ENCODE data around the gene P3H2.

The P3H2 gene

DNA sequence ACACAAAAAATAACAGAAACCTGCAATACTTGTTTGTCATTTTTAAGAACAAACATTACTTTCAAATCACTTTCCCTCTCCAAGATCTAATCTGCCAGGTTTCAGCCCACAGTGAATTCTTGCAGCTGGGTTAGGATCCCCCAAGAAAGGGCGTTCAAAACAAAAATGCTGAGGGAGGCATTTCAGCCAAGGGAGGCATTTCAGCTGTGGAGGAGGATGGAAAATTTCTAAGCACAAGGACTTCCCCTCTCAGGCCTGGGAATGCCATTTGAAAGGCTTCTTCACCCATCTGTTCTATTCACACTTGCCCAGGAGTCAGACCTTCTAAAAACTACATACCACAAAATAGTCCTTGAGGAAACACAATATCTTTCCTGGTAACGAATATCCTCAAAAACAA lies 69.1 kb downstream of the P3H2 start:
- DNase-seq, result no peak

DNA sequence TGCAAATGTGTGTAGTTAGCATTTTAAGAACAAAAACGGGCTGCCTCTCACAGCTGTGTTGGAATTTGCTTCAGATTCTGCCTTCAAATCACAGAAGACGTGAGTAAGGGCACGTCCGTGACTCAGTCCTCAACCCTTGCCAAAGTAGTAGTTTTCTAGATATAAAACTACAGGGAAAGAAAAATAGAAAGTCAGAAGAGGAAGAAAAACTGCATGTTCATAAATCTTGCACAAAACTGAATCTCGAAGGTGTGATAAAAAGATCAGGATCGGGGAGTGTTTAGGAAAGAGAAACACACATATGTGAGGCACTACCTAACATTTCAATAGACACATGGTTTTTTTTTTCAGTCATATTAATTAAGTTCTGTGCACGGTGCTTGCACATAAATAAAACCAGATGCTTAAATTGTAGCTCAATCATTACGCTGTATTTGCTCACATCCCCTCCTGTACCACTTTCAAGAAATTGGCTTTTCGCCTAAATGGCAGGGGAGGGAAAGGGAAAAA lies 71.7 kb downstream of the P3H2 start:
- DNase-seq, result no peak

DNA sequence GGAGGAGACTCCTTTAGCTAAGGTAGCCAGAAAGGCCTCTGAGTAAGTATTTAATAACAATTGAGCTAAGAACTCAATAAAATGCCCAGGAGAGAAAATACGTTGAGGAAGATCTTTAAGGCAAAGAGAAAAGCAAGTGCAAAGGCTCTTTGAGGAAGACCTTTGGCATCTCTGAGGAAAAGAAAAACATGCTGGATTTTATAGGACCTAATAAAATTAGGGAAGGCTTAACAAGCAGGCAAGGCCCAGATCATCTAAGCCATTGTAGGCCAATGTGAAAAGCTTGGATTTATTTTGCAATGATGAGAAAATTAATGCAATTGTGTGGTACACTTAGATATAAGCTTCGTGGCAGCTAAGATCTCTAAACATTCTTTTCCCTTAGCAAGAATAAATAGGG lies 75.7 kb downstream of the P3H2 start:
- DNase-seq, result no peak

DNA sequence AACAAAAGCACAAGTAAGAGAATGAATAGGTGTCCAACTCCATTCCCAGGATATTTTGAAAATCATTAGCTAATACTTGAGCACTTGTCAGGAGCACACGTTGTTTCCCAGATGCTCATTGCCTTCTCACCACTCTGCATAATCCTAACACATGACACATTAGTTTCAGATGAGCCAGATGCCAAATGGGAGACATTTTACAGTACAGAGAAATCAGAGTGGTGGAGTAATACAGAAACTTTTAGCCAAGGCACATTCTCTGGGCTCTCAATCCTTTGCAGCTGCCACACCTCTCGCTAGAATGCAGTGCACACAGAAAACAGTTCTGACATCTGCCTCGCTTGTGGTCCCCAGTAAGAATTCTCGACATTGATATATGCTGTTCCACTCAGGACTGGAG lies 76.6 kb downstream of the P3H2 start:
- DNase-seq, result no peak

DNA sequence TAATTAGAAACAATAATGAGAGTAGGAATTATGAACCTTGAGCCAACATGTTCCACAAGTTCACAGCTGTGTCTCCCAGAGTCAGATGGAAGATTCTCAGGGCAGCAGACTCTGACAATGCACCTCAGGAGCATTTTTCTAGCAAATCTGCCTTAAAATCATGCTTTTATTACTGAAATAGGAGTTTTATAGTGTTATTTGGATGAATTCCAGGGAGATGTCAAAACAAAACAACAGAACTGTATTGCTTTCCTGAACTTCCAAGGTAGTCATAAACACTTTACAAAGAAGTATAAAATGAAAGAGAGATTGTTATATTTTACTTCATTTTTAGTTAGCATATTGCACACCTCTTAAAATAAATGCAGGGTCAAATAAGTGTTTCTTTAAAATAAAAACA lies 77.0 kb downstream of the P3H2 start:
- DNase-seq, result no peak

DNA sequence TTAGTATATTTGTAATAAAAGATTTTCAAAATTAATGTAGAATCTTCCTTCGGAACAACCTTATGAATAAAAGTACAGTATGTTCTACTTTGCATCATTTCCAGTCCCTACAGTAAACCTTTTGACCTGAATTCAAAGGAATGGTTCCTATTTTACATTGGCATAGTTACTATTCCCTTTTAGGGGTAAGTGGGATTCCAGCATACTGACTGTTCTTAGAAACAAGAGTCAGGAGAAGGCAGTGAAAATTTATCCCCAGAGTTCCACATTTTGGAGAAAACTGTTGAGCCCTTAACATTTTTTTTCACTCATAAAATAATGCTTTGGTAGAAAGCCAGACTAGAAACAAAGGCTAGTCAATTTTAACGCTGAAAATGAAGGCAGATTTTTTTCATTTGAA lies 78.1 kb downstream of the P3H2 start:
- no peak for DNase-seq

DNA sequence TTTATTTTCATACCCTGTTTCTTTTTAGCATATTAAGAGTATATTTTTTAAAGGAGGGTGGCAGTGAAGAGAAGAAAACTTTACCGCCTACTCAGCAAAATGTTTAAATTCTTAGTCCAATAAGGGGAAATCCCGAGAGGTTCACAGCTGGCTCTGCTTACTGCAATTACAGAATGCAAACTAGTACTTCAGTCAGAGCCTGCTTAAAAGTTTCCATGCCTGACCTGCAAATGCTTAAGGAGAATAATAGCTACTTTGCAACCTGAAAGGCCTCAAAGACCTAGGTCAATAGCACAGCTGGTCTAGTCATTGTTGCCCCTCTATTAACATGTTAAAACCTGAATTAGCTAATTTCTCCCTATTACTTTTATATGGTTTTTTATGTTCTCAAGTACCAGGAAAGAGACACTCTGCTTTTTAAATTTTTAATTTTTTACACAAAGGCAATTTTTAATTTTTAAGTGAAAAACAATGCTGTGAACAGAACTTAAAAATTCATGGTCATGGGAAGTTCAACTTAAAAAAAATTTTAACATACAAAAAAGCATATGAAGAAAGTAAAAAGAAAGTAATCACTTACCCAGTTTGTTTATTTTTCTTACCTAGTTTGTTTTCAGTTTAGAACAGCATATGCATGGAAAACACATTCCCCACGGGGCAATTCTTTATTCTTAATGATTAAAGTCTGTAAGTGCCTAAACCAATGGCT lies 79.2 kb downstream of the P3H2 start:
- DNase-seq, result no peak

DNA sequence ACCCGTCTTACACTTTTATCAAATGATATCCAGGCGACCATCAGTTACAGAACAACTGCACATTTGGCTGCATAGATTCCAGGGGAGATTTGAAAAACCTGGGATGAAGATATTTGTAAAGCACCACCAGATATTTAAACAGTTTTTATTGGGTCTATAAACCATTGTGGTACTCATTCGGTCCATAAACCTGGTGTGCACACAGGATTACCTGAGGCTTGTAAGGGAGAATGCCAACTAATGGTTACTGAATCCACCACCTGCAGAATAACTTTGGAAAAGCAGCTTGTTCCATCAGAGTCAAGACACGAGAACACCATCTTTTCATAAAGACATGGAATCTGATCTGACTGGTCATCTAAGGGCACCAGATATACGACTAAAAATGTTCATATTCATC lies 80.6 kb downstream of the P3H2 start:
- no peak for DNase-seq

DNA sequence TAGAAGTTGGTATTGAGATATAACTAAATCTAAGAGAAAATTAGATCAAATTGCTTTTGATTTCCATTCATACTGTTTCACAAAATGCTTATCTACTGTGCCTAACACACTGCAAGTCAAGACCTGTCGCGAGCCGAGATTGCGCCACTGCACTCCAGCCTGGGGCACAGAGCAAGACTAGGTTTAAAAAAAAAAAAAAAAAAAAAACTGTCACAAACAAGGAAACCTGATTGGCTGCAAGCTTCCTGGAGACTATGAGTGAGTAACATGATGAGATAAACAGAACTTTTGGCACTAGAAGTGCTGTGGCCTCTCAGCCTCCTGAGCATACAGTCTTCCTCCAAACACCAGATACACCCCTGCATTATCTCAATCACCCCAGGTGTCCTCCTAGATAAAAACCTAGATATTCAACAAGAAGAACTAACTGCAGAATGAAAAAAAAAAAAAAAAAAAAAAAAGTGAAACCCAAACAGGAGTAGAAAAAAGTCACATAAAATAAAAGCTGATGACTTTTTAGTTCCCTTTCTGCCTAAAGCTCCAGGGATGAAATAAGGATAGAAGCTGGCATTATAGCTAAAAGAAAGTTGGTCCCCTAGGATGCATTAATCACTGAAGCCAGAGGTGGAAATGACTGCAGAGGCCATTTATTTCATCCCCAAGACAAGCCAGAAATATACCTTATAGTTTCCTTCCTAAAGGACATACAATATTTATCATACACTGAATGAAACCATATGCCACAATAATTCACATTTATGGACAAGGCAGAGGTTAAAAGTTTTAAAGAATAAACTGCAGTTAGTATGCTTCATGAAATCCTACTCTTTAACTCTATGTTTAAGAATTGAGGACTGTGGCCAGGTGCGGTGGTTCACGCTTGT lies 82.4 kb downstream of the P3H2 start:
- no peak for DNase-seq

DNA sequence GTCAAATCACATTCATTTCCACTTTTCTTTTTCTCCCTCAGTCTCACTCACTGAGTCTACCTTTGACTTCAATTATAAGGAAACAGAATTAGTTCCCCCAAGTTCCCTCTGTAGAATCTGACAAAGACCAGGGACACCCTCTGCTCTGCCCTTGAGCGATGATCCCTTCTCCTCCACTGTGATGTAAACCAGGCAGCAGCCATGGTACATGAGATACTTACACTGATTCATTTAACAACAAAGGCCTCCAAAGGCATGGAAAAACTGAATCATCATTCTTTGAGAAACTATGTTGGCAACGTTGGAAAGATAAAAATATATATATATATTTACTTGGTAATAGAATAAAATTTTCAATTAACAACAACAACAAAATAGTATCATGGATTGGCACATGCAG lies 84.1 kb downstream of the P3H2 start:
- DNase-seq, result no peak

DNA sequence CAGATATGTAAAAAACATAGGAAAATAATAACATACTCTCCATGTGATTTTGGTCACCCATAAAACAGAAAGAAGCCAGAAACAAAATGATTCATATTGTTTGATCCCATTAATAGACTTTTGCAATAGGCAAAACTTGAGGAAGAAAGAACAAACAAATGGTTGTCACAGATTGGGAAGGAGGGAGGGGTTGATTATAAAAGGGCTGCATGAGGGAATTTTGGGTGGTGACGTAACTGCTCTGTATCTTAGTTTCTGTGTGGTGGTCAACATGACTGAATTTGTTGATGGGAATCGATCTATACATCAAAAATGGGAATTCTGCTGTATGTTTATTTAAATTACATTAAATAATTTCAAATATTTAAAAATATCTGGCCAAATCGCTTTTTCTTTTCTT lies 86.3 kb downstream of the P3H2 start:
- DNase-seq, result no peak

DNA sequence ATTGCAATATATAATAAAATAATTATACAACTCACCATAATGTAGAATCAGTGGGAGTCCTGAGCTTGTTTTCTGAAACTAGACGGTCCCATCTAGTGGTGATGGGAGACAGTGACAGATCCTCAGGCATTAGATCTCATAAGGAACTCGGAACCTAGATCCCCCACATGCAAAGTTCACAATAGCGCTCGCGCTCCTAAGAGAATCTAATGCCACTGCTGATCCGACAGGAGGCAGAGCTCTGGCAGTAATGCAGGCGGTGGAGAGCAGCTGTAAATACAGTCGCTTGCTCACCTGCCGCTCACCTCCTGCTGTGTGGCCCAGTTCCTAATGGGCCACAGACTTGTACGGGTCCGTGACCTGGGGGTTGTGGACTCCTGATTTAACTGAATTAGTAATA lies 87.8 kb downstream of the P3H2 start:
- DNase-seq, result no peak

DNA sequence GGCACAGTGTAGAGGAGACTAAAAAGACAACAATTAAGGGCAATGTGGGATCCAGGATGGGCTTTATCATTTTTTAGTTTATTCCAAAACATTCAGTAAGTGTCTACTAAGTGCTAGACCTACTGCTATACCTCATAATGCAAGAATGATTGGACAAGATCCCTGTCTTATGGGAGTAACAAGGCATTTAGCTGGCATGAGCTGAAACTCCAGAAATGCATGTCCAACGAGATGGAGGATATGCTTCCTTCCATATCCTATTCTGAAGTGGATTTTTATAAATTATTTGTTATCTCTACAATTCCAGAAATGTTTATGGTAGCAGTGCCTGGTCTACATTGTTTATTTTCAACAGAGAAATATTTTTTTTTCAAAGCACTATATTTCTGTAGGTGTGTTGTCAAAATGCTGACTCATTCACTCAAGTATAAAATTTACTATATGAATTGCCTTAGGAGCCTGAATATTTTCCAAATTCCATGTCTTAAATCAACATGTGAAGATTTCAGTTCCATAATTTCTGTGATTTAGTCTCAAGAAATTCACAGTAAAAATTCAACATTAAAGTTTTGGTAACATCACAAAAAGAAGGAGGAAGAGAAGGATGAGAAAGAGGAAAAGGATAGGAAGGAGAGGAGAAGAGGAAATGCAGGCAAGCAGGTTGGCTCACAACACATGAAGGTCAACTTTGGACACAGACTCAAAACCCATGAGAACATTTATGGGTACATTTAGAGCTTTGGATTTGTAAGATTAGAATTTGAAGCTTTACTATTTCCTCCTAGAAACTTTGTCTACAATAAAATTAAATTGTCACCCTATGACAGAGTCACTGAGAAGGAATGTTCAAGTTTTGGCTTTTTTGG lies 88.6 kb downstream of the P3H2 start:
- no peak for DNase-seq

DNA sequence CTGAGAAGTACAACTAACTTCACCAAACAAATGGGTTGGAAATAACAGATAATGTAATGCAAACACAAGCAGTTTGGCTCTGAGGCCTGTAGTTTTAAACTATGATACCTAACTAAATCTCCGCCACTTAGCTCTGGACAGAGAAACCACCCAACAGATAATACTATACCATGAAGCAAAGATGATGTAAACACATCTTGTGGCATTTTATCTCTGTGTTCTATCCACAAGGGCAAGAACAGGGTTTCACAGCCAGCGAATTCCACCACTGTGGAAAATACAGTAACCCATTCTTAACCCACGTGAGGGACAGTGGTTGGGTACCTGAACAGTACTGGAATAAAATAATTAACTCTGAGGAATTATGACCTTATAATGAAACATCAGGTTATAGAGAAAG lies 93.6 kb downstream of the P3H2 start:
- no peak for DNase-seq

DNA sequence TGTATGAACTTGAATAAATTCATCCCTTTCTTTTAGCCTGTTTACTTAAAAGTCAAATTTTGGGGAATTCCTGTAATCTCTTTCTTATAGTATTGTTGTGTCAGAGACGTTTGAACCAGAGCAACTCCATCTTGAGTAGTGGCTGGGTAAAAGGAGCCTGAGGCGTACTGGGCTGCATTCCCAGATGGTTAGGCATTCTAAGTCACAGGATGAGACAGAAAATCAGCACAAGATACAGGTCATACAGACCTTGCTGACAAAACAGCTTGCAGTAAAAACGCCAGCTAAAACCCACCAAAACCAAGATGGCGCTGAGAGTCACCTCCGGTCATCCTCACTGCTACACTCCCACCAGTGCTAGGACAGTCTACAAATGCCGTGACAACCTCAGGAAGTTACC lies 94.5 kb downstream of the P3H2 start:
- DNase-seq, result no peak

DNA sequence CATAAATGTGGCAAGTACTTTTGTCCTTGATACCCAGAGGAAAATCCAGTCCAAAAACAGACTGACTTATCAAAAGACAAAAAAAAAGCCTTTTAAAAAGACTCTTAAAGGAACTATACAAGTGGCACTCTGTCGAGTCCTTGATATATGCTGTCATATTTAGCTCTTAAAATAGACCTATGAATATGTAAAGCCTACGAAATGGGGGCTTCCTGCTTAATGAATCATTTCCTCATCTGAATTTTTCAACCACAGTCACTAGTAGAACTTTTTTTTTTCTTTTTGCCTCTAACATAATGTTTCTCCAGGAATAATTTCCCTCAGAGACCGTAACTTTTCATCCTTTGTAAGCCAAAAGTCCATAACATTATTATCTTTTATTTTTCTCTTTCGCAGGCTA lies 95.8 kb downstream of the P3H2 start:
- DNase-seq, result no peak

DNA sequence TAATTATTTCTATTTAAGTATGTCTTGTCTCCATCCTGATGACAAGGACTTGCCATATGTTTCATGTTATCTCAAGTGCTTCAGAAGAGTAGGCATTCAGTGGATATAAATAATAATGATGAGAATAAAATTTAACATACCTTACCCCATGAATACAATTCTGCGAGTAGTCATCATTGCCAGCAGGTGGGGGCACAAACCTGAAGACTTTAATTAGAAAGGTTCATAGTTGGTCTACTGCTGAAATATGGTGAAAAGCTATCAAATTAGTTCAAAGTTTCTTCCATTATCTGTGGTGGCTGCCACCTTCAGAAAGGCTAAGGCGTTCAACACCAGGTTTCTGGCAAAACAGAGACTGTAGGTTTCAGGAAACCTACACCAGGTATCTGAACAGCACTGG lies 100.9 kb downstream of the P3H2 start:
- no peak for DNase-seq

DNA sequence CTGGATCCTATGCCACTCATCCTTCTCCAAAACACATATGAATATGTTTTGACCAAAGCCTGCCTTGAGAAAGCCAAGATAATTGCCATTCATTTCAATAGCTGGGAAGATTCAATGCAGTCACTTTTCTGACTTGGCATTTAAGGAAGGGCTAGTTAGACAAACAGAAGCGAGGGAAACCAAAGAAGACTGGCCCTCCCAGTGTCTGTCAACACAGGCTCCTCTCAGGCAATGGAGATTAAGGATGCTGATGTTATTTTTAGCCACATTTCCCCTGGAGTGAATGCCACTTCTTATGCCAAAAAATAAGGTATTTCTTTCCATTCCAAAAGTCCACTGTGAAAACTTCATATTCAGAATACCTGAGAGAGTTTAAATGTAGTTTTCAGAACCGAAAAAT lies 101.7 kb downstream of the P3H2 start:
- no peak for DNase-seq

DNA sequence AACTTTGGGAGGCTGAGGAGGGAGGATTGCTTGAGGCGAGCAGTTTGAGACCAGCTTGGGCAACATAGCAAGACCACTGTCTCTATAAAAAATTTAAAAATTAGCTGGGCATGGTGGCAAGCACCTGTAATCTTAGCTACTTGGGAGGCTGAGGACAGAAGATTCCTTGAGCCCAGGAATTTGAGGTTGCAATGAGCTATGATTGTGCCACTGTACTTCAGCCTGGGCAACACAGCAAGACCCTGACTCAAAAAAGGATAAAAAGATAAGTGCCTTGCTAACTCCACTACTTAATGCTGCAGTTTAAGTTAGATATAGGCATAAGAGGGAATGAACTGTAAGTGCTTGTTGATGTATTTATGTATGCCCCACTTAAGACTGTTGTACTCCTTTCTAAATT lies 102.2 kb downstream of the P3H2 start:
- no peak for DNase-seq

DNA sequence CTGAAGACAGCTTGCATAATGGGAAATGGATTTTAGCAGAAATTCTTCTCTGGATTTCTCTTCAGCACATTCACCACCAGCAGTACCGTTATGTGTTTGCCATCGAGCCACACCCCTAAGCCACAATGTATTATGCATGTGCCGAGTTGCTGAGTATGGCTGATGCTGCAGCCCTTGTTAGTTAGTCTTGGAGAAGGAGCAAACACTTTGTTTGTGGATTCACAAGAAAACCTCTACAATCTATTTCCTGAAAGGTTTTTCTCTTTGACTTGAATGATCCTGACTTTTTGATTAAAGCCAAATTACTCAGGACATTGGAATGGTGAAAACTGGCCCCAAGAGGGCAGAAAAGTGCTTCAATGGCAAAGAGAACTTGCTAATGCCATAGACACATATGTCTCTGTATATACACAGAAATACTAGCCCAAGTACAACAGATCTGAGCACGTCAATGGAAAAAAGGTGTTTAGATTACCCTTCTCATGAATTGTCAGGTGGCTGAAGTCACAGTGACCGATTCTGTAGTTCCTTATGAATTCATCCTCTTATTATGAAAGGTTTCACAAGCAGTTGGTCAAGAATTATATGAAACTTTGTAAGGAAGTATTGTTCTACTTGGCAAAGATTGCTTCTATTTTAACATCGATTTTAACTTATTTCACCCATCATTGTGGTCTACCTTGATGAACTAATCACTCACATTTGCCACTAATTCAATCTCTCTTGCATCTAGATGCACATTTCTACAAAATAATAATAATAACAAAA lies 103.0 kb downstream of the P3H2 start:
- no peak for DNase-seq

DNA sequence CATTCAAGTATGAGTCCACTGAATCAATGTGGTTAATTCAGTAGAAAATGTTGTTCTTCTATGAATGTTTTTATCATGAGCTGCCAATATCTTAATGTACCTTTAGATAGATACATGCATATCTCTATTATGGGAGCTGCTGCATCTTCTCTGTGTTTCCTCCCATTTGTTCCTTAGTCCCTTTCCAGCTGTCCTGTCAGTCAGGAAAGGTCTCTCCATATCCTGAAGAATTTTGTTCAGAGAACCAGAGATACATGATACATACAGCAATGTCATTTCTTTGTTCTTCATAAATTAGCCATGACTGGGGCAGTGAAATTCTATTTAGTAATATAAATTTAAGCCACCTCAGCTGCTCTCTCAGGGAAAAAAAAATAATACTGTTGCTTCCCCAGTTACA lies 103.7 kb downstream of the P3H2 start:
- no peak for DNase-seq

DNA sequence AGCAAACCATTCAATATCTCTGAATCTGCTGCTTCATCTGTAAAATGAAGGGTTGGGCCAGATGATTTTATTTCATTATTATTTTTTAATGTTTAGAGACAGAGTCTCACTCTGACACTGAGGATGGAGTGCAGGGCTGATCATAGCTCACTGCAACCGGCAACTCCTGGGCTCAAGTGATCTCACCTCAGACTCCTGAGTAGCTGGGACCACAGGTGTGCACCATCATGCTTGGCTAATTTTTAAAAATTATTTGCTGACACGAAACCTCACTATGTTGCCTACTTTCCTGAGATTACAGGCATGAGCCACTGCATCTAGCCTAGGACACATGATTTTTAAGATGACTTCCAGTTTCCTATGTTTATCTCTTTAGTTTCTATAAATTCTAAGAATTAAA lies 105.8 kb downstream of the P3H2 start:
- no peak for DNase-seq

Data from retina (tissue), 1 donor.